NCI-H446 (cell line): ENCODE data around the gene SSUH2.
A peak's percentile ranks its signal among the peaks of the same experiment; 100 is the strongest.
"Not testable (repeated sequence)": the region's sequence is repeated elsewhere in the genome, so short reads cannot be mapped to it uniquely, and the experiment has no call there.

Experiments used
- DNase-seq, 2 experiments: peaks; one replicate each; lab custom pipeline; 2025; lab: John Stamatoyannopoulos, UW

Gene SSUH2

GRCh38 chr3:8608791-8609467, 35.7 kb downstream of the SSUH2 start:
- DNase-seq = no peak

- DNase-seq = no peak
These were observed 36.4 kb downstream of the SSUH2 start for GRCh38 chr3:8608041-8608790.

- DNase-seq = no peak
These were observed 37.2 kb downstream of the SSUH2 start for GRCh38 chr3:8607234-8608040.

GRCh38 chr3:8606701-8607231, 37.8 kb downstream of the SSUH2 start:
- no peak for DNase-seq

GRCh38 chr3:8604988-8605387, 39.6 kb downstream of the SSUH2 start:
- no peak for DNase-seq

GRCh38 chr3:8604006-8604405, 40.6 kb downstream of the SSUH2 start:
- no peak for DNase-seq

GRCh38 chr3:8603115-8603710, 41.4 kb downstream of the SSUH2 start:
- DNase-seq = peak in 1 of 2 experiments; percentile 3

GRCh38 chr3:8600457-8600856, 44.1 kb downstream of the SSUH2 start:
- DNase-seq = no peak

GRCh38 chr3:8599146-8599545, 45.5 kb downstream of the SSUH2 start:
- no peak for DNase-seq

GRCh38 chr3:8597219-8597853, 47.3 kb downstream of the SSUH2 start:
- no peak for DNase-seq

- no peak for DNase-seq
These were observed 48.0 kb downstream of the SSUH2 start for GRCh38 chr3:8596321-8597218.

GRCh38 chr3:8595695-8596115, 48.9 kb downstream of the SSUH2 start:
- no peak for DNase-seq

- DNase-seq = no peak
These were observed 49.3 kb downstream of the SSUH2 start for GRCh38 chr3:8595252-8595651.

- DNase-seq = no peak
These were observed 51.4 kb downstream of the SSUH2 start for GRCh38 chr3:8593021-8593827.

GRCh38 chr3:8589880-8590556, 54.6 kb downstream of the SSUH2 start:
- DNase-seq = no peak

GRCh38 chr3:8584661-8585060, 59.9 kb downstream of the SSUH2 start:
- no peak for DNase-seq

GRCh38 chr3:8581806-8582445, 62.7 kb downstream of the SSUH2 start:
- DNase-seq = no peak

- no peak for DNase-seq
These were observed 63.2 kb downstream of the SSUH2 start for GRCh38 chr3:8581373-8581772.

GRCh38 chr3:8580434-8580833, 64.2 kb downstream of the SSUH2 start:
- not testable (repeated sequence) for DNase-seq
